ENCODE results near the gene SRP72.
"Not testable (repeated sequence)": the region's sequence is repeated elsewhere in the genome, so short reads cannot be mapped to it uniquely, and the experiment has no call there.

Gene SRP72

GRCh38 chr4:56462157-56462556 is 5.3 kb upstream of the SRP72 start:
- in situ Hi-C loops (cut with MboI; ENCODE audit: low sequenced_read_pairs, unreplicated experiment), result no loop called here
- DNase-seq (ENCODE audit: low spot score), result no peak
- TF ChIP-seq CTCF (IDR thresholded peaks at IDR 0.05; ENCODE audit: borderline replicate concordance, control extremely low read depth, extremely low read depth, insufficient read depth, missing control alignments), result no peak

DNA sequence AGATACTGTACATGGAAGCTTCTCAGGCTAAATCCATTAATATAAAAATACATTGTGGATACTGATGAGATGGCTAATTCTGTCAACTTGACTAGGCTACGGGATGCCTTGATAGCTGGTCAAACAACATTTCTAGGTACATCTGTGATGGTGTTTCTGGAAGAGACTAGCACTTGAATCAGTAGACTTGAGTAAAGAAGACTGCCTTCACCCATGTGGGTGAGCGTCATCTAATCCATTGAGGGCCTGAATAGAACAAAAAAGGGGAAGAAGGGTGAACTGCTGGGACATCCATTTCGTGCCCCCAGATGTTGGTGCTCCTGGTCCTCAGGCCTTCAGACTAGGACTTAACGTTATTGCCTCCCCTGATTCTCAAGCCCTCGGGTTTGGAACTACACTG is 3.7 kb upstream of the SRP72 start:
- in situ Hi-C loops (cut with MboI; ENCODE audit: low sequenced_read_pairs, unreplicated experiment), result no loop called here
- TF ChIP-seq CTCF (IDR thresholded peaks at IDR 0.05; ENCODE audit: borderline replicate concordance, control extremely low read depth, extremely low read depth, insufficient read depth, missing control alignments), result no peak
- DNase-seq (ENCODE audit: low spot score), result no peak

GRCh38 chr4:56464581-56464980 is 2.8 kb upstream of the SRP72 start:
- no peak for DNase-seq (ENCODE audit: low spot score)
- in situ Hi-C loops (cut with MboI; ENCODE audit: low sequenced_read_pairs, unreplicated experiment), result no loop called here
- no peak for TF ChIP-seq CTCF (IDR thresholded peaks at IDR 0.05; ENCODE audit: borderline replicate concordance, control extremely low read depth, extremely low read depth, insufficient read depth, missing control alignments)

DNA sequence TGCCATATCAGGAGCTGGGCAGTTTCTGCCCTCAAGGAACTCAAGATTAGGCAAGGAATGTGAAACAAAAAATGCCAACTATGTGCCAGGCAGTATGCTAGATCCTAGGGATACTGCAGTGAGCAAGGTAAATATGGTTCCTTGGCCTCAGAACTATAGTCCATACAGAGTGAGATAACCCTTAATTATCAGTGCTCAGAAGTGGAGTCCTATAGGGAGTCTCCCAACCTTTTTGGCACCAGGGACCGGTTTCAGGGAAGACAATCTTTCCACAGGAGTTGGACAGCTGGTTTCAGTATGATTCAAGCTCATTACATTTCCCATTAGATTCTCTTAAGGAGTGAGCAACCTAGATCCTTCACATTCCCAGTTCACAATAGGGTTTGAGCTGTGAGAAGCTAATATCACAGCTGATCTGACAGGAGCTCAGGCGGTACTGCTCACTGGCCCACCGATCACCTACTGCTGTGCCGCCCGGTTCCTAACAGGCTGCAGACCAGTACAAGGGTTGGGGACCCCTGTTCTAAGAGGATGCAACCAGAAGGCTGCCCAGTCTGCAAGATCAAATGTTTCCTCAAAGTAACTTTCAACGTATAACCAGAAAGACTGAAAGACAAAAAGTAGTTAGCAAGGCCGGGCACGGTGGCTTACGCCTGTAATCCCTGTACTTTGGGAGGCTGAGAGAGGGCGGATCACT is 1.7 kb upstream of the SRP72 start:
- TF ChIP-seq CTCF (IDR thresholded peaks at IDR 0.05; ENCODE audit: borderline replicate concordance, control extremely low read depth, extremely low read depth, insufficient read depth, missing control alignments), result no peak
- no peak for DNase-seq (ENCODE audit: low spot score)
- in situ Hi-C loops (cut with MboI; ENCODE audit: low sequenced_read_pairs, unreplicated experiment), result no loop called here

DNA sequence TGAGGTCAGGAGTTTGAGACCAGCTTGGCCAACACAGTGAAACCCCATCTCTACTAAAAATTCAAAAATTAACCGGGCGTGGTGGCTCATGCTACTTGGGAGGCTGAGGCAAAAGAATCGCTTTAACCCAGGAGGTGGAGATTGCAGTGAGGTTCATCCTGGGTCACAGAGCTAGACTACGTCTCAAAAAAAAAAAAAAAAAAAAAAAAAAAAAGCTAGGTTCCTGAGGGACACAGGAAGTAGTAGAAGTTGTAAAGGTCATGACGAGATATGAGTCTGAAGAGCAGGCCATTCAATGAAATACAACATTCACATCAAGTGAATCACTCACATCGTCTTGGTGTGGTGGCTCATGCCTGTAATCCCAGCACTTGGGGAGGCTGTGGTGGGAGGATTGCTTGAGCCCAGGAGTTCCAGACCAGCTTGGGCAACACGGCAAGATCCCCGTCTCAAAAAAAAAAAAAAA is 1.1 kb upstream of the SRP72 start:
- peak; percentile 37 for DNase-seq (ENCODE audit: low spot score)

DNA sequence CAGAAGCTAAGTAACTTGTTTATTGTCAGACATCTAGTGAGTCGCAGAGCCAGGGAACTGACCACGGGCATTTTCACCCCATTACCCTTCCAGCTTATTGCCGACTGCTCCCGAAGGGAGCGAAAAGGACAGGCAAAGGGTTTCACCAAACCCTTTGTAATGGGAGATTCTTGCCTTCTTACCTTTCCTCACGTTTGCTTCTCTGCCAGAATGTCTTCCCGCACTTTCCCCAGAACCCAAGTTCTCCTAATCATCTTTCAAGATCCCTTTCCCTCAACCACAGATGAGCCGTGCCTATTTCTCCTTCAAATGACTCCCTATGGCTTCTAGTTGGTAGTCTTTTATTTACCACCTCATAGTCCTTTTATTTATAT is 520 bp upstream of the SRP72 start:
- in situ Hi-C loops (cut with MboI; ENCODE audit: low sequenced_read_pairs, unreplicated experiment), result no loop called here
- no peak for TF ChIP-seq CTCF (IDR thresholded peaks at IDR 0.05; ENCODE audit: borderline replicate concordance, control extremely low read depth, extremely low read depth, insufficient read depth, missing control alignments)
- DNase-seq (ENCODE audit: low spot score), result peak; percentile 16

More for the DNA sequence above, 1.1 kb upstream of the SRP72 start:
- in situ Hi-C loops (cut with MboI; ENCODE audit: low sequenced_read_pairs, unreplicated experiment), result not testable (repeated sequence)

DNA sequence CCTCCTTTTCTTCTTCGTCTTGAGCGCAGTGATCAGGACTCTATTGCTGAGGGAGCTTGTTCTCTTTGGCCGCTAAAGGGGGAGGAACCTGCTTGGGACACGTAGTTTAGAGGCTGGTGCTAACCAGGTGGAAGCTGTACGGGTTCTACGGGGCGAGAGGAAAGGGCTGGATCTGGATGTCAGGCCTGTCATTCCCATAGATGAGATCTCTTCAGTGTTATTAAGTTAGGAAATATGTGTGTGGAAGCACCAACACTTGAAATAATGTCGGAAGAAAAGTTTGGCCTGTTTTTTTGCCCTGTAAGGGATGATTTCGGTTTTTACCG is 643 bp downstream of the SRP72 start:
- no peak for TF ChIP-seq CTCF (IDR thresholded peaks at IDR 0.05; ENCODE audit: borderline replicate concordance, control extremely low read depth, extremely low read depth, insufficient read depth, missing control alignments)
- in situ Hi-C loops (cut with MboI; ENCODE audit: low sequenced_read_pairs, unreplicated experiment), result no loop called here
- DNase-seq (ENCODE audit: low spot score), result peak; percentile 58
